Cardiac septum (tissue), 1 donor: ENCODE data around the gene PPA1. TPM values are rescaled to one million over a fixed set of nuclear protein-coding genes. Genes with fewer than 3 reads are reported as not detected.
"Not testable (repeated sequence)": the region's sequence is repeated elsewhere in the genome, so short reads cannot be mapped to it uniquely, and the experiment has no call there.

Experiments
- DNase-seq: peaks from one replicate; pipeline ENCODE4 v3.0.0-alpha.2; 2020; ENCODE audit warnings: low spot score
- intact Hi-C: fragments of 100-400 bp; cut with DNase I; formaldehyde crosslinking; loops from one replicate; pipeline ENCODE4 v1.14.0; 2022
- total RNA-seq: library from RNA; stranded (reverse); fragmentation: NEBNext Ultra II Directional; extraction: Animal tissue kit (Norgen Biotek cat#: 25700); gene quantifications from one replicate; pipeline ENCODE4 v1.2.1, GENCODE V29; 2021
- donor health status: DM: no; HTN: no; CAD: no.

PPA1 gene
- total RNA-seq, 1 donor from 2014 or later: 68.6 TPM

GRCh38 chr10:70223728-70224127 is 9.5 kb downstream of the PPA1 start:
- no peak for DNase-seq
- intact Hi-C loops: loop anchor here (10.0 kb wide), 1 partner anchor 51 kb away; no protein-coding TSS in a partner anchor

- intact Hi-C loops: loop anchor here (1.0 to 10.0 kb wide), 2 partner anchors 52 to 141 kb away; no protein-coding TSS in a partner anchor
- DNase-seq: not testable (repeated sequence)
Measured at GRCh38 chr10:70222811-70223447, 10.3 kb downstream of the PPA1 start.

- no peak for DNase-seq
- intact Hi-C loops: loop anchor here (1.0 to 10.0 kb wide), 2 partner anchors 52 to 142 kb away; no protein-coding TSS in a partner anchor
Measured at GRCh38 chr10:70222340-70222794, 10.9 kb downstream of the PPA1 start.

GRCh38 chr10:70221030-70221429 is 12.2 kb downstream of the PPA1 start:
- DNase-seq: no peak
- intact Hi-C loops: loop anchor here (10.0 kb wide), 1 partner anchor 54 kb away; no protein-coding TSS in a partner anchor

GRCh38 chr10:70212879-70213278 is 20.4 kb downstream of the PPA1 start:
- intact Hi-C loops: no loop called here
- no peak for DNase-seq

GRCh38 chr10:70212277-70212676 is 21.0 kb downstream of the PPA1 start:
- DNase-seq: no peak
- intact Hi-C loops: no loop called here

- intact Hi-C loops: no loop called here
Measured at GRCh38 chr10:70206762-70207161, 26.5 kb downstream of the PPA1 start.

GRCh38 chr10:70201105-70201504 is 32.1 kb downstream of the PPA1 start:
- intact Hi-C loops: no loop called here
- no peak for DNase-seq

More at GRCh38 chr10:70206762-70207161, 26.5 kb downstream of the PPA1 start:
- no peak for DNase-seq

GRCh38 chr10:70198696-70199466 is 34.3 kb downstream of the PPA1 start:
- DNase-seq: no peak
- intact Hi-C loops: no loop called here

- intact Hi-C loops: no loop called here
- no peak for DNase-seq
Measured at GRCh38 chr10:70197235-70197945, 35.8 kb downstream of the PPA1 start.

- no peak for DNase-seq
- intact Hi-C loops: no loop called here
Measured at GRCh38 chr10:70193391-70193844, 39.8 kb downstream of the PPA1 start.

GRCh38 chr10:70192326-70192968 is 40.8 kb downstream of the PPA1 start:
- no peak for DNase-seq

GRCh38 chr10:70191972-70192305 is 41.3 kb downstream of the PPA1 start:
- intact Hi-C loops: no loop called here
- no peak for DNase-seq

More at GRCh38 chr10:70192326-70192968, 40.8 kb downstream of the PPA1 start:
- intact Hi-C loops: no loop called here

GRCh38 chr10:70191161-70191971 is 41.9 kb downstream of the PPA1 start:
- DNase-seq: no peak
- intact Hi-C loops: no loop called here

- intact Hi-C loops: no loop called here
- DNase-seq: no peak
Measured at GRCh38 chr10:70190581-70190980, 42.6 kb downstream of the PPA1 start.

- DNase-seq: no peak
- intact Hi-C loops: no loop called here
Measured at GRCh38 chr10:70190102-70190501, 43.1 kb downstream of the PPA1 start.

- no peak for DNase-seq
- intact Hi-C loops: no loop called here
Measured at GRCh38 chr10:70188768-70189167, 44.5 kb downstream of the PPA1 start.

GRCh38 chr10:70186571-70186970 is 46.7 kb downstream of the PPA1 start:
- intact Hi-C loops: no loop called here
- no peak for DNase-seq

- intact Hi-C loops: no loop called here
- DNase-seq: no peak
Measured at GRCh38 chr10:70186090-70186489, 47.1 kb downstream of the PPA1 start.
